GM12878 (cell line): ENCODE data around the gene DLGAP3. TPM values are rescaled to one million over a fixed set of nuclear protein-coding genes. Genes with fewer than 3 reads are reported as not detected.

Experiments used
- ATAC-seq: fragments of 200-7000 bp; cut with Tn5 transposase; 3 replicates; pipeline ENCODE4 v1.9.1; 2020; ENCODE audit warnings: mild to moderate bottlenecking, moderate library complexity
- BruUV-seq: library from RNA; stranded (reverse); fragments of 400-500 nt; replicated peaks from 2 replicates; lab custom pipeline; 2021; lab: Mats Ljungman, UMichigan
- CTCF ChIA-PET: fragments of 300-600 bp; sonication (Branson Sonifier 250); formaldehyde crosslinking; extraction: SDS; loops from one replicate; lab custom pipeline; 2021; ENCODE audit warnings: inconsistent platforms; lab: Yijun Ruan, JAX
- POLR2A ChIA-PET: fragments of 350-600 bp; formaldehyde crosslinking; extraction: SDS; loops from one replicate; lab custom pipeline; 2021; ENCODE audit warnings: inconsistent platforms; lab: Charles Lee
- RAD21 ChIA-PET: fragments of 300-600 bp; sonication (Branson Sonifier 250); formaldehyde crosslinking; loops from one replicate; lab custom pipeline; 2023; ENCODE audit warnings: antibody characterized with exemption; ENCODE audit not compliant: unreplicated experiment; lab: Charles Lee
- SMC1A ChIA-PET: fragments of 300-600 bp; sonication (Branson Sonifier 250); formaldehyde crosslinking; loops from one replicate; lab custom pipeline; 2023; ENCODE audit not compliant: unreplicated experiment, uncharacterized antibody; lab: Charles Lee
- DNase-seq: peaks from one replicate; pipeline ENCODE4 v3.0.0-alpha.2; 2011; ENCODE audit warnings: low read depth, low spot score
- FAIRE-seq: peaks from 3 replicates; lab custom pipeline; 2011; peaks lifted over from hg19 to GRCh38; lab: Jason Lieb, UNC
- H2AFZ ChIP-seq: 2 replicates; pipeline ENCODE4 v1.6.0; 2011; ENCODE audit warnings: low read depth, low read length, control low read depth; ENCODE audit not compliant: control insufficient read depth
- H3K27ac ChIP-seq: 2 replicates; pipeline ENCODE4 v1.5.1; 2011; ENCODE audit warnings: control low read depth; ENCODE audit not compliant: control insufficient read depth, insufficient read depth
- H3K27me3 ChIP-seq, 2 experiments: replicated peaks in 1 of 2; 2 replicates each; pipeline versions ENCODE4 v1.6.0 to v1.6.1; 2011; ENCODE audit warnings: low read length in 1 of 2; ENCODE audit not compliant: control insufficient read depth in 2 of 2, insufficient read depth in 2 of 2
- H3K36me3 ChIP-seq, 2 experiments: 2 replicates each; pipeline ENCODE4 v1.5.1; 2011; ENCODE audit warnings: low read length in 1 of 2; ENCODE audit not compliant: control insufficient read depth in 2 of 2, insufficient read depth in 2 of 2
- H3K4me1 ChIP-seq: 2 replicates; pipeline ENCODE4 v1.6.1; 2011; ENCODE audit warnings: mild to moderate bottlenecking, low read length, moderate library complexity, mixed read lengths; ENCODE audit not compliant: control insufficient read depth, insufficient read depth
- H3K4me2 ChIP-seq: 2 replicates; pipeline ENCODE4 v1.6.0; 2011; ENCODE audit warnings: control low read depth; ENCODE audit not compliant: control insufficient read depth, insufficient read depth
- H3K4me3 ChIP-seq: fragments of 200-600 bp; sonication (generic); 2 replicates; pipeline ENCODE4 v1.5.1; 2016
- H3K79me2 ChIP-seq: 2 replicates; pipeline ENCODE4 v1.6.0; 2011; ENCODE audit warnings: low read length; ENCODE audit not compliant: control insufficient read depth, insufficient read depth
- H3K9ac ChIP-seq: 2 replicates; pipeline ENCODE4 v1.8.0; 2011; ENCODE audit warnings: low read length, control low read depth, mixed read lengths; ENCODE audit not compliant: control insufficient read depth, insufficient read depth
- H3K9me3 ChIP-seq: replicated peaks from 3 replicates; pipeline ENCODE4 v1.5.1; 2011; ENCODE audit warnings: mild to moderate bottlenecking, low read length; ENCODE audit not compliant: control insufficient read depth, insufficient read depth
- H4K20me1 ChIP-seq: 2 replicates; pipeline ENCODE4 v1.6.0; 2011; ENCODE audit not compliant: control insufficient read depth, insufficient read depth
- EP300 ChIP-seq, 2 experiments: fragments of 150-350 bp in 1 of 2; IDR thresholded peaks; 2 replicates each; pipeline ENCODE4 v1.6.1; 2011 to 2012; ENCODE audit warnings: low read depth in 2 of 2, low read length in 2 of 2, borderline replicate concordance in 1 of 2, improper control_type of control experiment in 1 of 2, inconsistent platforms in 1 of 2; ENCODE audit not compliant: control insufficient read depth in 1 of 2
- HDGF ChIP-seq: fragments of 450-650 bp; IDR thresholded peaks from 2 replicates; pipeline ENCODE4 v1.6.1; 2016; ENCODE audit warnings: antibody characterized with exemption
- MEF2B ChIP-seq: fragments of 450-650 bp; IDR thresholded peaks from 2 replicates; pipeline ENCODE4 v1.6.1; 2018; ENCODE audit warnings: mild to moderate bottlenecking, moderate library complexity; ENCODE audit not compliant: partially characterized antibody, poor library complexity, severe bottlenecking
- NBN ChIP-seq: fragments of 450-650 bp; IDR thresholded peaks from 2 replicates; pipeline ENCODE4 v1.6.1; 2016
- NFYB ChIP-seq: IDR thresholded peaks from 2 replicates; pipeline ENCODE4 v1.6.1; 2011; ENCODE audit warnings: low read depth, mild to moderate bottlenecking, low read length, improper control_type of control experiment, moderate library complexity; ENCODE audit not compliant: insufficient read depth
- NR2F1 ChIP-seq: fragments of 450-650 bp; conservative IDR thresholded peaks from 2 replicates; pipeline ENCODE4 v1.6.1; 2017; ENCODE audit warnings: mild to moderate bottlenecking
- SP1 ChIP-seq: IDR thresholded peaks from one replicate; pipeline ENCODE4 v1.6.1; 2011; ENCODE audit warnings: low read depth, low read length
- ZNF207 ChIP-seq: fragments of 450-650 bp; IDR thresholded peaks from 2 replicates; pipeline ENCODE4 v1.6.1; 2014; ENCODE audit warnings: antibody characterized with exemption, mild to moderate bottlenecking, borderline replicate concordance
- ZNF384 ChIP-seq: IDR thresholded peaks from 2 replicates; pipeline ENCODE4 v1.6.1; 2012; ENCODE audit warnings: low read depth, mild to moderate bottlenecking, low read length, improper control_type of control experiment, borderline replicate concordance
- WGBS: methylation state at CpG from one replicate; pipeline ENCODE4 v1.1.6; 2016; ENCODE audit warnings: low lambda C conversion rate; ENCODE audit not compliant: insufficient replicate concordance, insufficient coverage; ENCODE audit errors: missing lambda C conversion rate; 5-methylcytosine and 5-hydroxymethylcytosine counted together
- in situ Hi-C: fragments of 300-500 bp; cut with MboI; formaldehyde crosslinking; loops from 9 replicates; pipeline ENCODE4 v1.14.3; 2018; ENCODE audit warnings: mixed read lengths
- intact Hi-C: fragments of 100-400 bp; cut with micrococcal nuclease; formaldehyde crosslinking; loops from one replicate; pipeline ENCODE4 v1.14.2; 2022; ENCODE audit not compliant: unreplicated experiment
- polyA plus RNA-seq, 11 experiments: library from polyadenylated mRNA; depleted of rRNA in 4 of 11; unstranded in 6 of 11; stranded (reverse) in 5 of 11; fragments of >200 nt; fragmentation: Nextera tagmentation in 4 of 11; fragmentation: Illumina TruSeq in 1 of 11; extraction: Ambion mirVana in 4 of 11; extraction: Trizol in 1 of 11; gene quantifications; 1 replicate in 1 of 11; 2 replicates in 10 of 11; pipeline versions ENCODE4 v1.2.1 to v1.2.3, GENCODE V29; 2011 to 2016; ENCODE audit warnings: inconsistent platforms in 2 of 11, missing spikeins in 2 of 11, low read depth in 1 of 11
- total RNA-seq, 4 experiments: library from RNA; depleted of rRNA in 3 of 4; stranded (reverse); fragments of >200 nt in 3 of 4; fragmentation: Illumina TruSeq in 1 of 4; extraction: Trizol in 1 of 4; gene quantifications; 2 replicates each; pipeline versions ENCODE4 v1.2.1 to v1.2.3, GENCODE V29; 2013 to 2021

Gene DLGAP3
- total and polyA plus RNA-seq, 10 of the 15 experiments (the other 5 are each of a cell fraction or from before 2014, with no cell fraction given), result 0.03 to 0.15 (median 0.08) TPM; not detected in 4

DNA sequence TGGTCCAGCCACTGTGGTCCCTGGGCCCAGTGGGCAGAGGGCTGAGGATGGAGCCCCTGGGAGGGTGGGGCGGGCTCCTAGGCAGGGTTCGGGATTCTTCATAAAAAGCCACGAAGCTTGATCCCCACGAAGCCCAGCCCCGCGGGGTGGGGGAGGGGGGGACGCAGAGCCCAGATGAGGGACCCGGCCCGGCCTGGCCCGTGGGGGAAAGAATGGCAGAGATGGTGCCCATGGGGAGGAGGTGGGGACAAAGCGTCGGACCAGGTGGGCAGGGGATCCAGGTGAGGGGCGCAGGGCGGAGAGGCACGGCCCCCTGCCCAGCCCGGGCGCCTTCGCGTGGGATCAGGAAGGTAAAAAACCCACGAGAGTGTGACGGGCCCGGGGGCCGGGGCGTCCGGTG, 63.9 kb downstream of the DLGAP3 start:
- Histone ChIP-seq H3K4me1 (peaks cover 4% of the 10 kb centered on the region; the same call in 1 of the 2 replicates), H3K79me2 (no peaks in the 10 kb centered on the region), H3K4me2 (peak overlapping the region; percentile 94), H3K27ac (peak overlapping the region; percentile 67), H3K27me3 (peaks cover 0 to 2% of the 10 kb centered on the region in 2 experiments; a peak in 1 of 4 replicates), H4K20me1 (no peaks in the 10 kb centered on the region), H2AFZ (peak overlapping the region; percentile 93), H3K9ac (peak overlapping the region; percentile 87), H3K36me3 (no peaks in the 10 kb centered on the region), H3K9me3 (no peaks in the 10 kb centered on the region), H3K4me3 (peak overlapping the region; percentile 61; the same call in 1 of the 2 replicates)
- RAD21 ChIA-PET, result interaction anchor here (1.4 to 1.5 kb wide), 2 partner anchors 13 to 336 kb away, joined by 3 to 9 read pairs; no protein-coding TSS in a partner anchor
- ATAC-seq (peak; percentile 29), FAIRE-seq (no peak), DNase-seq (no peak)
- BruUV-seq, result no TSS peak
- in situ Hi-C loops, result no loop called here
- intact Hi-C loops, result no loop called here
- TF ChIP-seq SP1, result no peak
- POLR2A ChIA-PET, result interaction anchor here (1.2 kb wide), 1 partner anchor 120 kb away, joined by 5 read pairs; no protein-coding TSS in a partner anchor
- WGBS, result 33% methylated on average over 6 of the region's 25 CpGs
- SMC1A ChIA-PET, result interaction anchor here (0.8 to 2.4 kb wide), 3 partner anchors 13 to 79 kb away, joined by 4 to 9 read pairs (median 5); no protein-coding TSS in a partner anchor
- CTCF ChIA-PET, result interaction anchor here (0.5 to 3.7 kb wide), 10 partner anchors 11 to 337 kb away, joined by 3 to 58 read pairs (median 4); partner anchors contain the start of gene TMEM35B

DNA sequence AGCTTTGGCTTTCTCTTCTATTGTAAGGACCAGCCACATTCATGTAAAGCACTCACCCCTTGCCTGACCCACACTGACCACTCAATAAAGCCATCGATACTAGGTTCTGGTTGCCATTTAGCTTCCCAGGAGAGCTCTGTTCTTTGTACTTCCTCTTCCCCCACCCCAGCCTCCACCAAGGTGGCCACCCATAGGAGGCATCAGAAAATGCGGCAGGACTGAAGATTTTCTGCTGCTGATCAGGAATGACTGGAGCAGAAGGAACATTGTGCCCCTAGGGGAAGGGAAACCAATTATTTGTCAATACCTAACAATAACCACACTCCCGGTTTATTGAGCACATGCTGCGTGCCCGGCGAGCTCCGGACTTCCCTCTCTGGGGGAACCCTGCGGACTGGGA, 64.7 kb downstream of the DLGAP3 start:
- intact Hi-C loops, result no loop called here
- in situ Hi-C loops, result no loop called here
- FAIRE-seq, result peak; percentile 7

More for the DNA sequence above, 64.7 kb downstream of the DLGAP3 start:
- RAD21 ChIA-PET, result interaction anchor here (1.5 kb wide), 1 partner anchor 337 kb away, joined by 3 read pairs; no protein-coding TSS in a partner anchor
- 96% methylated on average over 8 of the region's 8 CpGs for WGBS
- no peaks in the 10 kb centered on the region for H3K36me3 ChIP-seq
- no peak for TF ChIP-seq EP300 (IDR thresholded peaks at IDR 0.05; ENCODE audit: borderline replicate concordance in 1 of 2, control insufficient read depth in 1 of 2, low read depth in 2 of 2, low read length in 2 of 2)
- no peak for TF ChIP-seq NFYB
- no peak for TF ChIP-seq NBN
- TF ChIP-seq SP1, result no peak
- TF ChIP-seq MEF2B, result no peak
- no peak for TF ChIP-seq HDGF
- TF ChIP-seq NR2F1, result no peak
- TF ChIP-seq ZNF384, result no peak
- TF ChIP-seq ZNF207, result no peak
- TF ChIP-seq, all 136 proteins: peak for 0
- BruUV-seq, result no TSS peak
- Histone ChIP-seq H3K79me2 (no peaks in the 10 kb centered on the region; the same call in 1 of the 2 replicates), H3K9ac (no peak overlapping the region), H3K4me1 (peaks cover 4% of the 10 kb centered on the region; the same call in 1 of the 2 replicates), H2AFZ (no peak overlapping the region), H3K27me3 (peaks cover 0 to 2% of the 10 kb centered on the region in 2 experiments; a peak in 1 of 4 replicates), H3K4me3 (no peak overlapping the region), H3K4me2 (no peak overlapping the region), H3K9me3 (no peaks in the 10 kb centered on the region), H4K20me1 (no peaks in the 10 kb centered on the region), H3K27ac (no peak overlapping the region)
- no peak for DNase-seq
- POLR2A ChIA-PET, result no interaction called here
- no peak for ATAC-seq
- SMC1A ChIA-PET, result interaction anchor here (0.8 to 2.4 kb wide), 3 partner anchors 12 to 78 kb away, joined by 4 to 9 read pairs (median 5); no protein-coding TSS in a partner anchor
- CTCF ChIA-PET, result interaction anchor here (1.6 to 3.7 kb wide), 3 partner anchors 10 to 78 kb away, joined by 3 to 58 read pairs (median 6); no protein-coding TSS in a partner anchor
